Right lobe of liver (tissue), 6 donors: ENCODE results near the gene IL37. TPM values are rescaled to one million over a fixed set of nuclear protein-coding genes. Genes with fewer than 3 reads are reported as not detected.

Experiments used
- ATAC-seq, 4 donors: fragments of 200-7000 bp; cut with Tn5 transposase; one replicate each; pipeline ENCODE4 v1.9.1; 2020; ENCODE audit warnings: mild to moderate bottlenecking in 4 of 4, moderate library complexity in 4 of 4
- DNase-seq, 3 donors: peaks; one replicate each; pipeline ENCODE4 v3.0.0-alpha.2; 2020
- H3K27ac ChIP-seq, 3 donors: fragments of 200-600 bp; one replicate each; pipeline ENCODE4 v1.8.0; 2022
- H3K27me3 ChIP-seq, 2 donors: fragments of 200-600 bp; one replicate each; pipeline ENCODE4 v1.8.0; 2022
- H3K36me3 ChIP-seq, 4 donors: fragments of 200-600 bp; sonication (generic) in 1 of 4; one replicate each; pipeline versions ENCODE4 v1.5.1 to v1.8.0; 2017 to 2022; ENCODE audit warnings: control low read depth in 1 of 4
- H3K4me1 ChIP-seq, 4 donors: fragments of 200-600 bp; sonication (generic) in 1 of 4; one replicate each; pipeline versions ENCODE4 v1.5.1 to v1.8.0; 2017 to 2022; ENCODE audit warnings: control low read depth in 1 of 4
- H3K4me3 ChIP-seq, 3 donors: fragments of 200-600 bp; one replicate each; pipeline ENCODE4 v1.8.0; 2022
- H3K9me3 ChIP-seq, 4 donors: fragments of 200-600 bp; sonication (generic) in 1 of 4; one replicate each; pipeline versions ENCODE4 v1.5.1 to v1.8.0; 2017 to 2022; ENCODE audit warnings: control low read depth in 1 of 4
- POLR2A ChIP-seq: fragments of 450-650 bp; IDR thresholded peaks from one replicate; pipeline ENCODE4 v1.6.1; 2017; ENCODE audit warnings: antibody characterized with exemption, mild to moderate bottlenecking
- WGBS: methylation state at CpG from one replicate; pipeline ENCODE4 v1.1.6; 2018; ENCODE audit warnings: low coverage, low lambda C conversion rate; ENCODE audit not compliant: insufficient coverage; ENCODE audit errors: missing lambda C conversion rate; 5-methylcytosine and 5-hydroxymethylcytosine counted together
- intact Hi-C, 2 donors: fragments of 100-400 bp; cut with DNase I; formaldehyde crosslinking; loops; one replicate each; pipeline versions ENCODE4 v1.11.2 to v1.14.1; 2022
- long read RNA-seq: library from polyadenylated mRNA; unstranded; transcript quantifications from one replicate; pipeline ENCODE4 v2.0.0, GENCODE V29; 2019
- total RNA-seq, 6 experiments: library from RNA; depleted of rRNA in 2 of 6; stranded (reverse); fragments of >200 nt in 2 of 6; fragmentation: NEBNext Ultra II Directional in 3 of 6; extraction: Animal tissue kit (Norgen Biotek cat#: 25700) in 3 of 6; gene quantifications; one replicate each; pipeline versions ENCODE4 v1.1.0 to v1.2.4, GENCODE V29; 2016 to 2023
- TF ChIP-seq, protein P1 (sequence below), 4 donors: fragments of 200-600 bp in 3 of 4; fragments of 450-650 bp in 1 of 4; IDR thresholded peaks; one replicate each; pipeline versions ENCODE4 v1.5.1 to v1.8.0; 2016 to 2022; ENCODE audit warnings: antibody characterized with exemption in 4 of 4, mild to moderate bottlenecking in 2 of 4
- donor health status: DM: no; HTN: yes; CAD: no.
- donor health status: DM: no; HTN: no; CAD: no.
- donor health status: DM: no; HTN: no; CAD: no.
- donor health status: DM: no; HTN: yes; CAD: no.
- donor health status: DM: no; HTN: yes; CAD: no.

The IL37 gene
- not detected for total RNA-seq
- long read RNA-seq, result 0 reads

DNA sequence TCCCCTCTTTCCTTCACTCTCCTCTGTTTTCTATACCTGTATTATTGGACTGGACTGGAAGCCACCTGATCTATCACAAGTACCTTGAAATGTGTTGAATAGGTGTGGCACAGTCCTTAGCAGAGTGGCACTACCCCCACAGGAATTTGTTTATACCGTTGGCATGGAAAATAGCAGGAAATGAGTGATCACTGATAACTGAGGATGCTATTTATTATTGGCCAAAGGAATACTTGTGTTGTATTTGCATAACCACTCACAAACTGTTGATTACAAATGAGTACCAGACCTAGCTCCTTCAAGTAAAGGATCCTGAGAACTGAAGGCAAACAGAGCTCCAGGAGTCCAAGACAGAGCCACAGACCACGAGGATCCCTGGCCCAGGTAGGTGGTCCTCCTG, at the start of gene IL37:
TSS of gene IL37 (plus strand) at position 301 of the 400 bp plus-strand sequence. CDS start 1,848 bp downstream, outside the sequence.
- no peaks in the 10 kb centered on the region for H3K27me3 ChIP-seq
- H3K4me1 ChIP-seq, result no peaks in the 10 kb centered on the region
- intact Hi-C loops, result no loop called here
- no peaks in the 10 kb centered on the region for H3K36me3 ChIP-seq
- no peak within 1 kb of the TSS for H3K4me3 ChIP-seq
- H3K9me3 ChIP-seq, result no peaks in the 10 kb centered on the region
- TF ChIP-seq, protein P1, sequence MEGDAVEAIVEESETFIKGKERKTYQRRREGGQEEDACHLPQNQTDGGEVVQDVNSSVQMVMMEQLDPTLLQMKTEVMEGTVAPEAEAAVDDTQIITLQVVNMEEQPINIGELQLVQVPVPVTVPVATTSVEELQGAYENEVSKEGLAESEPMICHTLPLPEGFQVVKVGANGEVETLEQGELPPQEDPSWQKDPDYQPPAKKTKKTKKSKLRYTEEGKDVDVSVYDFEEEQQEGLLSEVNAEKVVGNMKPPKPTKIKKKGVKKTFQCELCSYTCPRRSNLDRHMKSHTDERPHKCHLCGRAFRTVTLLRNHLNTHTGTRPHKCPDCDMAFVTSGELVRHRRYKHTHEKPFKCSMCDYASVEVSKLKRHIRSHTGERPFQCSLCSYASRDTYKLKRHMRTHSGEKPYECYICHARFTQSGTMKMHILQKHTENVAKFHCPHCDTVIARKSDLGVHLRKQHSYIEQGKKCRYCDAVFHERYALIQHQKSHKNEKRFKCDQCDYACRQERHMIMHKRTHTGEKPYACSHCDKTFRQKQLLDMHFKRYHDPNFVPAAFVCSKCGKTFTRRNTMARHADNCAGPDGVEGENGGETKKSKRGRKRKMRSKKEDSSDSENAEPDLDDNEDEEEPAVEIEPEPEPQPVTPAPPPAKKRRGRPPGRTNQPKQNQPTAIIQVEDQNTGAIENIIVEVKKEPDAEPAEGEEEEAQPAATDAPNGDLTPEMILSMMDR (IDR thresholded peaks at IDR 0.05), result no peak
- TF ChIP-seq POLR2A, result no peak
- ATAC-seq (no peak), DNase-seq (no peak)
- 30% methylated on average over 2 of the region's 2 CpGs for WGBS
- H3K27ac ChIP-seq, result no peak within 1 kb of the TSS

GRCh38 chr2:112864072-112864471, 46.9 kb upstream of the IL37 start:
- intact Hi-C loops, result no loop called here
- DNase-seq, result no peak
- H3K4me3 ChIP-seq, result no peak overlapping the region
- H3K9me3 ChIP-seq, result no peaks in the 10 kb centered on the region
- H3K4me1 ChIP-seq, result no peaks in the 10 kb centered on the region
- no peak for ATAC-seq
- TF ChIP-seq, protein P1 (IDR thresholded peaks at IDR 0.05), result no peak
- no peak for TF ChIP-seq POLR2A
- 100% methylated on average over 1 of the region's 1 CpG for WGBS
- H3K36me3 ChIP-seq, result no peaks in the 10 kb centered on the region
- H3K27ac ChIP-seq, result no peak overlapping the region
- no peaks in the 10 kb centered on the region for H3K27me3 ChIP-seq

GRCh38 chr2:112866128-112866835, 44.7 kb upstream of the IL37 start:
- Histone ChIP-seq H3K9me3 (no peaks in the 10 kb centered on the region), H3K4me1 (peaks cover 0 to 8% (median 0%) of the 10 kb centered on the region in 4 donors), H3K27me3 (no peaks in the 10 kb centered on the region), H3K36me3 (no peaks in the 10 kb centered on the region), H3K4me3 (no peak overlapping the region), H3K27ac (no peak overlapping the region)
- no peak for TF ChIP-seq POLR2A
- TF ChIP-seq, protein P1 (IDR thresholded peaks at IDR 0.05), result no peak
- no peak for ATAC-seq
- 77% methylated on average over 6 of the region's 8 CpGs for WGBS
- peak in 1 of 3 donors; percentile 14 for DNase-seq
- intact Hi-C loops, result no loop called here

GRCh38 chr2:112867701-112868631, 43.0 kb upstream of the IL37 start:
- TF ChIP-seq POLR2A, result no peak
- 71% methylated on average over 5 of the region's 7 CpGs for WGBS
- H3K4me1 ChIP-seq, result peaks cover 0 to 8% (median 0%) of the 10 kb centered on the region in 4 donors
- H3K9me3 ChIP-seq, result no peaks in the 10 kb centered on the region
- no peak overlapping the region for H3K4me3 ChIP-seq
- DNase-seq (peak in 1 of 3 donors; percentile 27), ATAC-seq (no peak)
- no peak overlapping the region for H3K27ac ChIP-seq
- intact Hi-C loops, result no loop called here
- H3K36me3 ChIP-seq, result no peaks in the 10 kb centered on the region
- H3K27me3 ChIP-seq, result no peaks in the 10 kb centered on the region
